ENCODE measurements around the gene SPACA6.
"Not testable (repeated sequence)": the region's sequence is repeated elsewhere in the genome, so short reads cannot be mapped to it uniquely, and the experiment has no call there.

The SPACA6 gene

DNA sequence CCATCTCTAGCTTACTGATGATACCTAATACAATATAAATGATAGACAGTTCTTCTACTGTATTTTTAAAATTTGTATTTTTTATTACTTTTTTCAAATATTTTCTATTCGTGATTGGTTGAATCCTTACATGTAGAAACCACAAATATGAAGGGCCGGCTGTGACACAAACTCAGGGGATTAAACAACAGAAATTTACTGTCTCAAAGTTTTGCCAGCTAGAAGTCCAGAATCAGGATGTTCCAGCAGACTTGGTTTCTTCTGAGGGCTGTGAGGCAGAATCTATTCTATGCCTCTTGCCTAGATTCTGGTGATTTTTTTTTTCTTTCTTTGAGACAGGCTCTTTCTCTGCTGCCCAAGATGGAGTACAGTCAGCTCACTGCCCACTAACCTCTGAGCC lies 44.8 kb downstream of the SPACA6 start:
- no peaks in the 10 kb centered on the region for H3K36me3 ChIP-seq (ENCODE audit: low read length)
- H3K9me2 ChIP-seq (replicated peaks; ENCODE audit: insufficient read depth, low read length): no peaks in the 10 kb centered on the region
- no peak overlapping the region for H3K4me3 ChIP-seq (ENCODE audit: insufficient read depth, low read length, poor library complexity, severe bottlenecking)
- TF ChIP-seq EZH2phosphoT487 (conservative IDR thresholded peaks at IDR 0.05; ENCODE audit: low read length): no peak
- TF ChIP-seq, protein P1, sequence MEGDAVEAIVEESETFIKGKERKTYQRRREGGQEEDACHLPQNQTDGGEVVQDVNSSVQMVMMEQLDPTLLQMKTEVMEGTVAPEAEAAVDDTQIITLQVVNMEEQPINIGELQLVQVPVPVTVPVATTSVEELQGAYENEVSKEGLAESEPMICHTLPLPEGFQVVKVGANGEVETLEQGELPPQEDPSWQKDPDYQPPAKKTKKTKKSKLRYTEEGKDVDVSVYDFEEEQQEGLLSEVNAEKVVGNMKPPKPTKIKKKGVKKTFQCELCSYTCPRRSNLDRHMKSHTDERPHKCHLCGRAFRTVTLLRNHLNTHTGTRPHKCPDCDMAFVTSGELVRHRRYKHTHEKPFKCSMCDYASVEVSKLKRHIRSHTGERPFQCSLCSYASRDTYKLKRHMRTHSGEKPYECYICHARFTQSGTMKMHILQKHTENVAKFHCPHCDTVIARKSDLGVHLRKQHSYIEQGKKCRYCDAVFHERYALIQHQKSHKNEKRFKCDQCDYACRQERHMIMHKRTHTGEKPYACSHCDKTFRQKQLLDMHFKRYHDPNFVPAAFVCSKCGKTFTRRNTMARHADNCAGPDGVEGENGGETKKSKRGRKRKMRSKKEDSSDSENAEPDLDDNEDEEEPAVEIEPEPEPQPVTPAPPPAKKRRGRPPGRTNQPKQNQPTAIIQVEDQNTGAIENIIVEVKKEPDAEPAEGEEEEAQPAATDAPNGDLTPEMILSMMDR (IDR thresholded peaks at IDR 0.05; ENCODE audit: insufficient read depth, low read length, poor library complexity, severe bottlenecking): no peak
- no peaks in the 10 kb centered on the region for H3K9me3 ChIP-seq (ENCODE audit: insufficient read depth, low read length)
- no peak overlapping the region for H3K9ac ChIP-seq (ENCODE audit: low read length)
- H3K27ac ChIP-seq (ENCODE audit: low read depth, low read length): no peak overlapping the region
- H2AFZ ChIP-seq (ENCODE audit: low read depth, low read length, severe bottlenecking): no peak overlapping the region
- no peaks in the 10 kb centered on the region for H3F3A ChIP-seq (ENCODE audit: insufficient read depth)
- no peak overlapping the region for H3K4me2 ChIP-seq (ENCODE audit: low read depth, low read length, poor library complexity, severe bottlenecking)
- no peaks in the 10 kb centered on the region for H3K27me3 ChIP-seq (ENCODE audit: low read length)
- H3K79me2 ChIP-seq (ENCODE audit: insufficient read depth, low read length): no peaks in the 10 kb centered on the region
- no peaks in the 10 kb centered on the region for H4K20me1 ChIP-seq (ENCODE audit: low read depth, low read length)

DNA sequence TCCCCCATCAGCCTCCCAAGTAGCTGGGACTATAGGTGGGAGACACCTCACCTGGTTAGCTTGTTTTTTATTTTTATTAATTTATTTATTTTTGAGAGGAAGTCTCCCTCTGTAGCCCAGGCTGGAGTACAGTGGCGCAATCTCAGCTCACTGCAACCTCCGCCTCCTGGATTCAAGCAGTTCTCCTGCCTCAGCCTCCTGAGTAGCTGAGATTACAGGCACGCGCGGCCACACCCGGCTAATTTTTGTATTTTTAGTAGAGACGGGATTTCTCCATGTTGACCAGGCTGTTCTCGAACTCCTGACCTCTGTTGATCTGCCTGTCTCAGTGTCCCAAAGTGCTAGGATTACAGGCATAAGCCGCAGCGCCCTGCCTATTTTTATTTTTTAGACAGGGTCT lies 45.4 kb downstream of the SPACA6 start:
- H3K27me3 ChIP-seq (ENCODE audit: low read length); H3K9me2 ChIP-seq (replicated peaks; ENCODE audit: insufficient read depth, low read length); H3K36me3 ChIP-seq (ENCODE audit: low read length): not testable (repeated sequence)

GRCh38 chr19:51739466-51740213 lies 46.5 kb downstream of the SPACA6 start:
- Histone ChIP-seq H2AFZ (ENCODE audit: low read depth, low read length, severe bottlenecking) (no peak overlapping the region), H3K27me3 (ENCODE audit: low read length) (no peaks in the 10 kb centered on the region), H3K79me2 (ENCODE audit: insufficient read depth, low read length) (no peaks in the 10 kb centered on the region), H3K9me3 (ENCODE audit: insufficient read depth, low read length) (no peaks in the 10 kb centered on the region), H3K9me2 (replicated peaks; ENCODE audit: insufficient read depth, low read length) (no peaks in the 10 kb centered on the region), H3K27ac (ENCODE audit: low read depth, low read length) (no peak overlapping the region), H3K4me3 (ENCODE audit: insufficient read depth, low read length, poor library complexity, severe bottlenecking) (no peak overlapping the region), H3F3A (ENCODE audit: insufficient read depth) (no peaks in the 10 kb centered on the region), H3K4me2 (ENCODE audit: low read depth, low read length, poor library complexity, severe bottlenecking) (no peak overlapping the region), H3K36me3 (ENCODE audit: low read length) (no peaks in the 10 kb centered on the region), H3K9ac (ENCODE audit: low read length) (no peak overlapping the region), H4K20me1 (ENCODE audit: low read depth, low read length) (no peaks in the 10 kb centered on the region)
- TF ChIP-seq EZH2phosphoT487 (conservative IDR thresholded peaks at IDR 0.05; ENCODE audit: low read length): no peak
- TF ChIP-seq, protein P1 (IDR thresholded peaks at IDR 0.05; ENCODE audit: insufficient read depth, low read length, poor library complexity, severe bottlenecking): no peak

More for the DNA sequence above, 45.4 kb downstream of the SPACA6 start:
- not testable (repeated sequence) for H3K4me3 ChIP-seq (ENCODE audit: insufficient read depth, low read length, poor library complexity, severe bottlenecking); H2AFZ ChIP-seq (ENCODE audit: low read depth, low read length, severe bottlenecking); H3K79me2 ChIP-seq (ENCODE audit: insufficient read depth, low read length); H4K20me1 ChIP-seq (ENCODE audit: low read depth, low read length); H3K9ac ChIP-seq (ENCODE audit: low read length); H3K9me3 ChIP-seq (ENCODE audit: insufficient read depth, low read length); H3K4me2 ChIP-seq (ENCODE audit: low read depth, low read length, poor library complexity, severe bottlenecking); H3F3A ChIP-seq (ENCODE audit: insufficient read depth); H3K27ac ChIP-seq (ENCODE audit: low read depth, low read length)

GRCh38 chr19:51740356-51740755 lies 47.2 kb downstream of the SPACA6 start:
- Histone ChIP-seq H3K36me3 (ENCODE audit: low read length) (no peaks in the 10 kb centered on the region), H3K27ac (ENCODE audit: low read depth, low read length) (no peak overlapping the region), H3K4me2 (ENCODE audit: low read depth, low read length, poor library complexity, severe bottlenecking) (no peak overlapping the region), H3F3A (ENCODE audit: insufficient read depth) (no peaks in the 10 kb centered on the region), H3K9ac (ENCODE audit: low read length) (no peak overlapping the region), H3K9me3 (ENCODE audit: insufficient read depth, low read length) (no peaks in the 10 kb centered on the region), H3K4me3 (ENCODE audit: insufficient read depth, low read length, poor library complexity, severe bottlenecking) (no peak overlapping the region), H3K9me2 (replicated peaks; ENCODE audit: insufficient read depth, low read length) (no peaks in the 10 kb centered on the region), H3K27me3 (ENCODE audit: low read length) (no peaks in the 10 kb centered on the region), H4K20me1 (ENCODE audit: low read depth, low read length) (no peaks in the 10 kb centered on the region), H3K79me2 (ENCODE audit: insufficient read depth, low read length) (no peaks in the 10 kb centered on the region), H2AFZ (ENCODE audit: low read depth, low read length, severe bottlenecking) (no peak overlapping the region)
- TF ChIP-seq EZH2phosphoT487 (conservative IDR thresholded peaks at IDR 0.05; ENCODE audit: low read length): no peak
